Effector memory CD8-positive, alpha-beta T cell (primary cell): ENCODE data around the gene DKK3.

Source experiments
- ATAC-seq: fragments of 150-1000 bp; cut with Tn5 transposase; replicated peaks from 2 replicates; pipeline ENCODE4 v1.10.0; 2021; ENCODE audit warnings: mild to moderate bottlenecking, moderate library complexity
- DNase-seq, 3 experiments: peaks; one replicate each; pipeline ENCODE4 v3.0.0; 2021
- H3K27ac Mint-ChIP-seq, 2 donors: one replicate each; pipeline ENCODE4 v1.8.0; 2022; ENCODE audit warnings: mild to moderate bottlenecking in 2 of 2, mixed read lengths in 2 of 2, moderate library complexity in 2 of 2
- H3K27me3 Mint-ChIP-seq, 2 donors: one replicate each; pipeline ENCODE4 v1.8.0; 2022; ENCODE audit warnings: mixed read lengths in 2 of 2
- H3K36me3 Mint-ChIP-seq: one replicate; pipeline ENCODE4 v1.8.0; 2022; ENCODE audit warnings: mild to moderate bottlenecking, moderate library complexity, mixed read lengths; ENCODE audit not compliant: insufficient read depth
- H3K4me1 Mint-ChIP-seq, 2 donors: one replicate each; pipeline ENCODE4 v1.8.0; 2022; ENCODE audit warnings: low read depth in 2 of 2, mixed read lengths in 2 of 2
- H3K4me3 Mint-ChIP-seq, 2 donors: one replicate each; pipeline ENCODE4 v1.8.0; 2022; ENCODE audit warnings: mild to moderate bottlenecking in 2 of 2, mixed read lengths in 2 of 2, moderate library complexity in 2 of 2
- H3K9me3 Mint-ChIP-seq, 2 donors: one replicate each; pipeline ENCODE4 v1.8.0; 2022; ENCODE audit warnings: mixed read lengths in 2 of 2
- total RNA-seq, 9 experiments: gene quantifications; one replicate each; lab custom pipeline; 2026; lab: John Stamatoyannopoulos, UW

The DKK3 gene
- total RNA-seq: 0.06 to 73.0 (median 3.8) reads per million in 9 experiments

- DNase-seq (peak in 1 of 3 experiments; percentile 19), ATAC-seq (peak; percentile 76)
- H3K4me3 Mint-ChIP-seq: peak within 1 kb of the TSS; percentile 80 to 84
- H3K36me3 Mint-ChIP-seq: peaks cover 4% of the 10 kb centered on the region
- peaks cover 74 to 85% of the 10 kb centered on the region in 2 donors for H3K27me3 Mint-ChIP-seq
- H3K4me1 Mint-ChIP-seq: peaks cover 8 to 10% of the 10 kb centered on the region in 2 donors
- peak within 1 kb of the TSS; percentile 24 to 52 for H3K27ac Mint-ChIP-seq
- no peaks in the 10 kb centered on the region for H3K9me3 Mint-ChIP-seq
These were observed at the start of gene DKK3 for GRCh38 chr11:12007769-12008737. Gene DKK3 (minus strand): TSS chr11:12008626. CDS start chr11:12008582, 44 bp downstream.

- no peaks in the 10 kb centered on the region for H3K27me3 Mint-ChIP-seq
These were observed 49.0 kb upstream of the DKK3 start for GRCh38 chr11:12057299-12057980.

GRCh38 chr11:12056119-12056518 is 47.7 kb upstream of the DKK3 start:
- Mint-ChIP-seq H3K9me3 (no peaks in the 10 kb centered on the region), H3K27ac (peak overlapping the region; percentile 8 to 22), H3K4me3 (no peak overlapping the region), H3K4me1 (peaks cover 4 to 13% of the 10 kb centered on the region in 2 donors), H3K27me3 (no peaks in the 10 kb centered on the region), H3K36me3 (no peaks in the 10 kb centered on the region)
- DNase-seq (no peak), ATAC-seq (no peak)

More at GRCh38 chr11:12057299-12057980, 49.0 kb upstream of the DKK3 start:
- H3K4me3 Mint-ChIP-seq: no peak overlapping the region
- no peaks in the 10 kb centered on the region for H3K9me3 Mint-ChIP-seq
- ATAC-seq (no peak), DNase-seq (no peak)
- H3K36me3 Mint-ChIP-seq: no peaks in the 10 kb centered on the region
- H3K4me1 Mint-ChIP-seq: peaks cover 7 to 18% of the 10 kb centered on the region in 2 donors
- no peak overlapping the region for H3K27ac Mint-ChIP-seq

- H3K27me3 Mint-ChIP-seq: no peaks in the 10 kb centered on the region
- no peaks in the 10 kb centered on the region for H3K9me3 Mint-ChIP-seq
- H3K4me3 Mint-ChIP-seq: no peak overlapping the region
- no peaks in the 10 kb centered on the region for H3K36me3 Mint-ChIP-seq
- ATAC-seq (no peak), DNase-seq (no peak)
- no peak overlapping the region for H3K27ac Mint-ChIP-seq
- peaks cover 4 to 13% of the 10 kb centered on the region in 2 donors for H3K4me1 Mint-ChIP-seq
These were observed 45.4 kb upstream of the DKK3 start for GRCh38 chr11:12053606-12054361.

- no peaks in the 10 kb centered on the region for H3K27me3 Mint-ChIP-seq
- H3K27ac Mint-ChIP-seq: no peak overlapping the region
- DNase-seq (no peak), ATAC-seq (no peak)
- H3K4me3 Mint-ChIP-seq: no peak overlapping the region
- no peaks in the 10 kb centered on the region for H3K36me3 Mint-ChIP-seq
- H3K9me3 Mint-ChIP-seq: no peaks in the 10 kb centered on the region
- peaks cover 4 to 13% of the 10 kb centered on the region in 2 donors for H3K4me1 Mint-ChIP-seq
These were observed 44.5 kb upstream of the DKK3 start for GRCh38 chr11:12052676-12053605.

GRCh38 chr11:12051287-12051662 is 42.8 kb upstream of the DKK3 start:
- no peaks in the 10 kb centered on the region for H3K9me3 Mint-ChIP-seq
- ATAC-seq (no peak), DNase-seq (no peak)
- H3K27ac Mint-ChIP-seq: no peak overlapping the region
- no peak overlapping the region for H3K4me3 Mint-ChIP-seq
- H3K4me1 Mint-ChIP-seq: peaks cover 12 to 16% of the 10 kb centered on the region in 2 donors
- H3K36me3 Mint-ChIP-seq: no peaks in the 10 kb centered on the region
- H3K27me3 Mint-ChIP-seq: peaks cover 0 to 12% of the 10 kb centered on the region in 2 donors

GRCh38 chr11:12050470-12051286 is 42.3 kb upstream of the DKK3 start:
- Mint-ChIP-seq H3K27ac (no peak overlapping the region), H3K9me3 (no peaks in the 10 kb centered on the region), H3K4me3 (no peak overlapping the region), H3K4me1 (peaks cover 10 to 12% of the 10 kb centered on the region in 2 donors), H3K36me3 (no peaks in the 10 kb centered on the region), H3K27me3 (peaks cover 0 to 14% of the 10 kb centered on the region in 2 donors)
- DNase-seq (no peak), ATAC-seq (no peak)

GRCh38 chr11:12048936-12049790 is 40.7 kb upstream of the DKK3 start:
- no peak for DNase-seq
- Mint-ChIP-seq H3K4me3 (no peak overlapping the region), H3K4me1 (peaks cover 7 to 12% of the 10 kb centered on the region in 2 donors), H3K27me3 (peaks cover 0 to 18% of the 10 kb centered on the region in 2 donors), H3K36me3 (no peaks in the 10 kb centered on the region), H3K9me3 (no peaks in the 10 kb centered on the region), H3K27ac (peak overlapping the region in 1 of 2 donors; percentile 16)
- ATAC-seq: no peak

- Mint-ChIP-seq H3K4me1 (peaks cover 7 to 8% of the 10 kb centered on the region in 2 donors), H3K4me3 (no peak overlapping the region), H3K27me3 (peaks cover 0 to 20% of the 10 kb centered on the region in 2 donors), H3K36me3 (no peaks in the 10 kb centered on the region), H3K9me3 (no peaks in the 10 kb centered on the region), H3K27ac (no peak overlapping the region)
- ATAC-seq: no peak
- no peak for DNase-seq
These were observed 38.3 kb upstream of the DKK3 start for GRCh38 chr11:12046636-12047236.

GRCh38 chr11:12045914-12046635 is 37.6 kb upstream of the DKK3 start:
- peaks cover 7 to 8% of the 10 kb centered on the region in 2 donors for H3K4me1 Mint-ChIP-seq
- H3K36me3 Mint-ChIP-seq: no peaks in the 10 kb centered on the region
- H3K4me3 Mint-ChIP-seq: no peak overlapping the region
- peaks cover 0 to 20% of the 10 kb centered on the region in 2 donors for H3K27me3 Mint-ChIP-seq
- no peak overlapping the region for H3K27ac Mint-ChIP-seq
- ATAC-seq (no peak), DNase-seq (no peak)
- H3K9me3 Mint-ChIP-seq: no peaks in the 10 kb centered on the region
